ENCODE data around the gene DDHD1.
"Not testable (repeated sequence)": the region's sequence is repeated elsewhere in the genome, so short reads cannot be mapped to it uniquely, and the experiment has no call there.

The DDHD1 gene

DNA sequence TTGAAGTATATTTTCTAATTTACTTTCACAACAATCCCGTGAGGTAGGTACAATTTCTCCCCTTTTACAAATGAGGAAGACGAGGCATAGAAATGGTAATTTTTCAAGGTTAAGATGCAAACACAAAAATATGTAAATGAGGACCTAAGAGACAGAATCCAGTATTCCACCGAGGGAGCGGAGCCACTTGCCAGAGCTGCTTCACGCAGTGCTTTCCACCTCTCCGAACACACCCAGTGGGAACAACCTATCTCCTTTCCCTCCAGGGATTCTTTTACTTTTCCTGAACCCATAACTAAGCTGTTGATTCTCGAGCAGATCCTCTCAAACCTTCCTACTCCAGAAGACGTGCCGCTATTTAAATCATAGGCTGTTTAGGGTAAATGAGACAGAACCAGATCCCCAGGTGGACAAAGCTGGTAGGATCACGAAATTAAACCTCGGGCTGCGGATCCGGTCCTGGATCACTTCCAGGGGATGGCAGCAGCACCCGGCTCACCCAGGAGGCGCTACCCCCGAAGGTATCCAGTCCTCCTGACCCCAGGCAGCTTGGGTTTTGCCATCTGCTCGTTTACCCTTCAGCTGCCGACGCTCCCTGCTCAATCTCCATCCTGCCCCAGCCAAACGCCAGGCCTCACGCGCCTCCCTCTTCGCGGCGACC is 1.5 kb downstream of the DDHD1 start:
- peak; percentile 61 for DNase-seq

DNA sequence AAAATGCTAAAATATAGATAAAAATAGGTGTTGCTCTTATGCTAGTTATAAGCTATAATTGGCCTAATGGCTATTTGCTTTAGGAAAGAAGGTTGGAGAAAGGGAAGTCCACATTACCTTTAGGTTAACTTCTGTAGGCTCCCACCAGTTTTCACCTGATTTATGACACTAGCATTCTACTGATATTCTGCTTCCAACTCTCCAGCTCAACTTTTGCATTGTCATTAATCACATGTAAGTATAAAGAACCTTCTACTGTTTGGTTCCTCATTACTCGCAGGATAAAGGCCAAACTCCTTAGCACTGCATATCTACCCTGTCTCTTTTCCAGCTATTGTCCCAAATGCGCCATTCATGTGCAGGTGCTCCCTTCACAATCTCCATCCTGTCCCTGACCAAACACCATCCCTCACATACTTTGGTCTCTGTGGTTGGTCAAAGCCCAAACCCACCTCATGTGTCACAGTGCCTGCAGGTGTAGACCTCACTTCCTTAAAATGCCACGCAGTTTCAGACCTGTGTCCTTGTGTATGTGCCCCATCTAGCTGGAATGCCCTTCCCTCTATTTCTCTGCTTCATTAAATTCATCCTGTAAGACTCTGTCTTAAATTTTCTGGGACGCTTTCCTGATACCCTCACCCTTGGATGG is 3.3 kb downstream of the DDHD1 start:
- DNase-seq: no peak

DNA sequence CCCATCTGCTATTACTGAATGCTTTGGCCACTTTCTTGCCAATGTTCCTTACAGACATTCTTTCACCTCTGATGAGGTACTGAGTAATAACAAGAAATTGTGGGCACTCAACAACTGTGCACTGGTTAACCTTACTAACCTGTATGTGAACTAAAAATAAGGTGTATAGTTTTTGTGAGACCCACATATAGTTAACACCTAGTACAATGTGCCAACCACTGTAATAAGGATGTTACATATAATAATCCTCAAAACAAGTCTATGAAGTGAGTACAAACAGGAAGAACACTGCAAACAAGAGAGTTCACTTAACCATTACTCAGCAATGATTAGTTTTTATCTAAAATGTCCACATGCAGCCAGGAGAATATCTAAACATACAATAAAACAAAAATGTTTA is 4.5 kb downstream of the DDHD1 start:
- DNase-seq: no peak

DNA sequence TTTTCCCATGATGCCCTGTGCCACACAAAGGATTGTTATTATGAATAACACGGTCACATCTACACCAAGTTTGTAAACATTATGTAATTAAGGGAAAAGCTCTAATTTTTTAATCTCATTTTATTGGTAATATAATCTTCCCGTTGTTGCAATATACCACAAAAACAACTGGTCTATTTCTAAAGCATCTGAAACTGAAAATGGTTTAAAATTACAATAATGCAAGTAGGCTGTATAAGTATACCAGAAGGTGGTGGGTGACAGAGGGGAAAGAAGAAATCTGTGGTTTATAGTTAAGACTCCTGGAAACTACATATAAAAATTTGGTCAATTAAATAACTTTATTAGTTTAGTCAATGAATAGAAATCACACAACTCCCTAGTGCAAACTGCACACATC is 5.2 kb downstream of the DDHD1 start:
- no peak for DNase-seq

DNA sequence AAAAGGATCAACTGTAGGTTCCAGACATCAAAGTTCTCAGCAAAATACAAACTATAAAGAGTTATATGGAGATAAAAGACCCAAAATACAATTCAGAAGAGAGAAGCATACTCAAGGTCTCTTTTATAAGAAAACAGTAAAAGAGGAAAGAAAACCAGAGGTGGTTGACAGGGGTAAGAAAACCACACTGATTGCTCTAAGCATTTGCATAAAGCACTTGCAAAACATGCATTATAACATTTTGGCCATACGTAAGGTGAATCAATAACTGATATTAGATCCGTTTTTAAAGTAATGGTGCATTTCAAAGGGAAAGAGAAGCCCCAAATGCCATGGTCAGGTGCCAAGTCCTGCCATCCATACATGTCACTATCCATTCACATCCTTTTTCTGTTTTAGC is 5.9 kb downstream of the DDHD1 start:
- DNase-seq: no peak

DNA sequence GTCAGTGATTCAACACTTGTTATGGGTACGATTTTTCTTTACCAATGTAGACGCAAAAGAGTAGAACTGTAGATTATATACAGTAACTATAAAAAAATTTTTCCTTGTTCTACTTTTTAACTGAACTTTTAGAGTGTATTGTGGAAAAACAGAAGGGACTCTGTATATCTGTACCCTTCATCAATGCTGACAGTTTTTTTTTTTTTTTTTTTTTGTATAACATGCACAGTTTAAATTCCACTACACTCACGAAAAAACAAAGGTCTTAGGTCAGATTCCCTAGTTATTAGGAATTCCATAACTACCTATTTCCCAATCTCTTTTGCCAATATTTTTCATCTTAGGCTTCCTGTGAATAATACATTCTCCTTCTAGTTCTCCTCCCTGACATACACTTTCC is 6.4 kb downstream of the DDHD1 start:
- DNase-seq: no peak

DNA sequence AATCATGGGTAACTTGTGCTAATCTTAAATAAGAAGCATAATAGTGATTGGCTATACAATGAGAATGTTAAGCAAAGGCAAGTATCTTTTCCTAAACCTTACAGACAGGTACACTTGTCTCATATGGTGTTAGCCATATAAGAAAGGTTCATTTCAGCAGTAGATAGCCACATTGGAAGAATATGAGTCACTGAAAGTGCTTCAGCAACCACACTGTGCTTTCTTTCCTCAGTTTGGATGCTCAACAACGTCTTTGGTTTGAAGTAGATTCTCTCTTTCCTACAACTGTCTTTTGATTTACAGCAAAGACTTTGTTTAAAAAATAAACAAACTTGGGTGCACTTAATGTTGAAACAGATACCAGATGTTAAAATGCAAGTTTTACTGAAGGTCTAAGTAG is 8.9 kb downstream of the DDHD1 start:
- no peak for DNase-seq

DNA sequence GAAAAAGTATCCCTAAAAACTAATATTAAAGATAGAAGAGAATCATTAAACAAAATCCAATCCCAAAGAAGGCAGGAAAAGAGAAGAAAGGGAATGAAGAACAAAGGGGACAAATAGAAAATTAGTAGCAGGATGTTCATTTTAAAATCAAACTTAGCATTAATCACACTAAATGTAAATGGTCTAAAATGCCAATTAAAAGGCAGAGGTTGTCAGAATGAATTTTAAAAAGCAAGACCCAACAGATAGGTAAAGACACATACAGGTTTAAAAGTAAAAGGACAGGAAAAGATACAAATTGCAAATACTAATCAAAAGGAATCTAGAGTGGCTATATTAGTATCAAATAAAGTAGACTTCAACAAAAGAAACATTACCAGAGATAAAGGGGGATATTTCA is 12.5 kb downstream of the DDHD1 start:
- no peak for DNase-seq

DNA sequence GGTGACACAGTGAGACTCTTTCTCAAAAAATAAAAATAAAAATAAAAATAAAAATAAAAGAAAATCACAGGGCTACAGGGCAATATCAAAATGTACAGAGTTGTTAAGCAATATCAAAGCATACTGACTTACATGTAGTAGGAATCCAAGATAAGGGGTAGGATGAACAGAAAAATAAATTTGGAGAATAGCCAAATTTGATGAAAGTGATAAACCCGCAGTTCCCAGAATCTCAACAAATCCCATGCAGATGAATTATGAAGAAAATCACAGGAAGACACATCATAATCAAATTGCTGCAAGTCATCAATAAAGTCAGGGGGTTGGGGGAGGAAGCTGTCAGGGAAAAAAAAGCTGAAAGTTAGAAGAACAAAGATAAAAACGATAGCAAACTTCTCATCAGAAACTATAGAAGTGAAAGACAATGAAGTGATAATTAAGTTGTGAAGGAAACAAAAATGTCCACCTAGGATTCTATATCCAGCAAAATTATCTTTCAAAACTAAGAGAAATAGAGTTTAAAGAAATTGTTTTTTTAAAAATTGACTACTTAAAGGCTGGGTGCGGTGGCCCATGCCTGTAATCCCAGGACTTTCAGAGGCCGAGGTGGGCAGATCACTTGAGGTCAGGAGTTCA is 15.4 kb downstream of the DDHD1 start:
- no peak for DNase-seq

DNA sequence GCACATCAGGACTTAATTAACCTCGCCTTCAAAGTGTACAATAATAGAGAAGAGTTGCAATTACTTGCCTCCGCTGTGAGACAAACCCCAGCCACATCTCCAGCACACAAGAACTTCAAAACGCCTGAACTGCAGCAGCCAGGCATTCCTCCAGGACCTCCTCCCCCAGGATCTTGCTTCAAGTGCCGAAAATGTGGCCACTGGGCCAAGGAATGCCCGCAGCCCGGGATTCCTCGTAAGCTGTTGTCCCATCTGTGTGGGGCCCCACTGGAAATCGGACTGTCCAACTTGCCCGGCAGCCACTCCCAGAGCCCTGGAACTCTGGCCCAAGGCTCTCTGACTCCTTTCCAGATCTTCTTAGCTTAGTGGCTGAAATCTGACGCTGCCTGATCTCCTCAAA is 22.6 kb downstream of the DDHD1 start:
- DNase-seq: not testable (repeated sequence)

DNA sequence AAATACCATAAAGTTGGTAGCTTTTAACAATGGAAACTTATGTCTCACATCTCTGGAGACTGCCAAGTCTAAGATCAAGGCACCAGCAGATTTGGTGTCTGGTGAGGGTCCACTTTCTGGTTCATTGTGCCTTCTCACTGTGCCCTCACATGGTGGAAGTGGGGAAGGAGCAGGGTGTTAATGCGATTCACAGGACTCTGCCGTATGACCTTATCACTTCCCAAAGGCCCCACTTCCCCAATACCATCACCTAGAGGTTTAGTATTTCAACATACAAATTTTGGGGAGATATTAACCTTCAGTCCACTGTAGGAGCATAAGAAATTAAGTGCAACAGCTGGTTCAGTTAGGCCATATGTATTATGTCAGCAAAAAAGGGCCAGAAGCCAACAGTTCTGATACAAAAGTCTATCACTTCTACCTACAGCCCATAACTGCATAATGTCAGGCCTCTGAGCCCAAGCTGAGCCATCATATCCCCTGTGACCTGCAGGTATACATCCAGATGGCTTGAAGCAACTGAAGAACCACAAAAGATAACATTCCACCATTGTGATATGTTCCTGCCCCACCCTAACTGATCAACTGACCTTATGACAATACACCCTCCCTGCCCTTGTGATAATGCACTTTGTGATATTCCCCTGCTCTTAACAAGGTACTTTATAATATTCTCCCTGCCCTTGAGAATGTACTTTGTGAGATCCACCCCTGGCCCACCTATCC is 24.7 kb downstream of the DDHD1 start:
- DNase-seq: no peak

DNA sequence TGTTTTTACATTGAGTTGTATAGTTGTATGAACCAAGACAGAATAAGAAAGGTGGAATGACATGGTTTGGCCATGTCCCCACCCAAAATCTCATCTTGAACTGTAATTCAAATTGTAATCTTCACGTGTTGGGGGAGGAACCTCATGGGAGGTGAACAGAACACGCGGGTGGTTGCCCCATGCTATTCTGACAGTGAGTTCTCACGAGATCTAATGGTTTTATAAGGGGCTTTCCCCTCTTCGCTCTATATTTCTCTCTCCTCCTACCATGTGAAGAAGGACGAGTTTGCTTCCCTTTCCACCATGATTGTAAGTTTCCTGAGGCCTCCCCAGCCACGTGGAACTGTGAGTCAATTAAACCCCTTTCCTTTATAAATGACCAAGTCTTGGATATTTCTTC is 25.3 kb downstream of the DDHD1 start:
- no peak for DNase-seq

DNA sequence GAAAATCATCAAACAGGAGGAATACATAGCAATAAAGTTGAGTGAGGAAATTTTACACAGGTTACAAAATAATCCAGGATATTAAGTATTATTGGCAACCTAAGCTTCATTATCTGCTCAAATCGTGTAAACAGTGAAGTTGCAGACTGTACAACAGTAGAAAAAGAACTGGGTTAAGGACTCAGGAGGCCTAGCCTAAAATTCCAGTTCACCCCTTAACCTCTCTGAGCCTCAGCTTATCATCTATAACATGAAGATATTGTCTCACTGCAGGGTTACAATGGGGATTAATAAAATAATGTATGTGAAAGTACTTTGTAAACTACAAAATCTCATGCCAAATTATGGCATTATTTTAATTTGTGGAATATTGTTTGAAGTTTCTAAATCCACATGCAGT is 26.0 kb downstream of the DDHD1 start:
- no peak for DNase-seq

DNA sequence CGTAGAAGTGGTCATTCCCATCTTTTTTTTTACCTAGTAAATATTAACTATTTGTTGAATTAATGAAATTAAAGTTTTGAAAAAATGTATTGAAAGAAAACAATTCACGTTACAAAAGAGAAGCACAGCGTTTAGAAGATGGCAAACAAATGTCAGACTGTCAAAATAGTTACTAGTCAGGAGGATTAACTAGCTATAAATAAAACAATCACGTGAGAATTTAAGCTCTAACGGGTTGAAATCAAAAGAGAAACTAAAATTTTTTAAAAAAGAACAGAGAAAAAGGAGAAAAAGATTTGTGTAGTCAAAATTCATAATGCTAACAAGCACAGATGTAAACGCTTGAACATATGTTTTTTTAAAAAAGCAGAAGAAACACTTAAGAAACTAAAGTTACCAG is 26.4 kb downstream of the DDHD1 start:
- DNase-seq: no peak

DNA sequence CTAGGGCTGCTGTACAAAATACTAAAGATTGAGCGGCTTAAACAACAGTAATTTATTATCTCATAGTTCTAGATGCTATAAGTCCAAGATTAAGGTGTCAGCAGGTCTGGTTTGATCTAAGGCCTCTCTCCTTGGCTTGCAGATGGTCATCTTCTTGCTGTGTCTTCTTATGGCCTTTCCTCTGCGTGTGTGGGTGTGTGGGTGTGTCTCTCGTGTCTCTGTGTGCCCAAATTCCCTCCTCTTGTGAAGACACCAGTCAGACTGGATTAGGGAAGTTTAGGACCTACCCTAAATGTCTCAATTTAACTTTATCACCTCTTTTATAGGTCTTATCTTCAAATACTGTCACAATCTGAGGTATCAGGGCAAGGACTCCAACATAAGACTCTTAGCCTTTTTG is 28.3 kb downstream of the DDHD1 start:
- DNase-seq: no peak

DNA sequence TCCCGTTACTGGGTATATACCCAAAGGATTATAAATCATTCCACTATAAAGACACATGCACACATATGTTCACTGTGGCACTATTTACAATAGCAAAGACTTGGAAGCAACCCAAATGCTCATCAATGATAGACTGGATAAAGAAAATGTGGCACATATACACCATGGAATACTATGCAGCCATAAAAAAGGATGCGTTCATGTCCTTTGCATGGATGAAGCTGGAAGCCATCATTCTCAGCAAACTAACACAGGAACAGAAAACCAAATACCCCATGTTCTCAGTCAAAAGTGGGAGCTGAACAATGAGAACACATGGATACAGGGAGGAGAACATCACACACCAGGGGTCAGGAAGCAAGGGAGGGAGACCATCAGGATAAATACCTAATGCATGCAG is 31.7 kb downstream of the DDHD1 start:
- DNase-seq: not testable (repeated sequence)

DNA sequence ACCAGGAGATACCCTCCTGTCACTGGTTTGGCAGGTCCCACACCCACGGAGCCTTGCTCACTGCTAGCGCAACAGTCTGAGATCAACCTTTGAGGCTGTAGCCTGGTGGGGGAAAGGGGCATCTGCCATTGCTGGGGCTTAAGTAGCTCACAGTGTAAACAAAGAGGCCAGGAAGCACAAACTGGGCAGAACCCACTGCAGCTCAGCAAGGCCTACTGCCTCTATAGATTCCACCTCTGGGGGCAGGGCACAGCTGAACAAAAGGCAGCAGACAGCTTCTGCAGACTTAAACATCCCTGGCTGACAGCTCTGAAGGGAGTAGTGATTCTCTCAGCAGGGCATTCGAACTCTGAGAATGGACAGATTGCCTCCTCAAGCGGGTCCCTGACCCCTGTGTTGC is 35.6 kb downstream of the DDHD1 start:
- not testable (repeated sequence) for DNase-seq

DNA sequence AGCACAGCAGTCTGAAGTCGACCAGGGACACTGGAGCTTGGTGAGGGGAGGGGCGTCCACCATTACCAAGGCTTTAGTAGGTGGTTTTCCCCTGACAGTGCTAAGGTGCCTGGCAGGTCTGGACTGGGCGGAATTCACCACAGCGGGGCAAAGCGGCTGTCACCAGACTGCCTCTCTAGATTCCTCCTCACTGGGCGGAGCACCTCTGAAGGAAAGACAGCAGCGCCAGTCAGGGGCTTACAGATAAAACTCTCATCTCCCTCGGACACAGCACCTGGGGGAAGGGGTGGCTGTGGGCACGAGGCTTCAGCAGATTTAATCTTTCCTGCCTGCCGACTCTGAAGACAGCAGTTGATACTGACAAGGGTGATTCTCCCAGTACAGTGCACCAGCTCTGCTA is 39.1 kb downstream of the DDHD1 start:
- no peak for DNase-seq

DNA sequence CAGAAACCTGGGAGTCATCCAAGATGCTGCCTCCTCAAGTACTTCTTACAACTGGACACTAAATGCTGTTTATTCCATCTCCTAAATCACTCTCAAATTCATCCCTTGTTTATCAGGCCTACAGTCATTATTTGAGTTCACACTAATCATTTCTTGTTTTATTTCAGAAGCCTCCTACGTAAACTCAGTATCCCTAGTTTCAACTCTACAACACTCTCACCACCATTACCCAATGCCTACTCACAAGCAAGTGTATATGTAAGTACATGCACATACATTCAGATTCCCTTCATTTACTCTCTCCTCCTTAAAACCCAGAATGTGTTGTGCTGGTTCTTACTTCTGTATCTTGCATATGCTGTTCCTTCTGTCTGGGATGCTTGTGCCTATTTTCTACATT is 43.0 kb downstream of the DDHD1 start:
- no peak for DNase-seq

DNA sequence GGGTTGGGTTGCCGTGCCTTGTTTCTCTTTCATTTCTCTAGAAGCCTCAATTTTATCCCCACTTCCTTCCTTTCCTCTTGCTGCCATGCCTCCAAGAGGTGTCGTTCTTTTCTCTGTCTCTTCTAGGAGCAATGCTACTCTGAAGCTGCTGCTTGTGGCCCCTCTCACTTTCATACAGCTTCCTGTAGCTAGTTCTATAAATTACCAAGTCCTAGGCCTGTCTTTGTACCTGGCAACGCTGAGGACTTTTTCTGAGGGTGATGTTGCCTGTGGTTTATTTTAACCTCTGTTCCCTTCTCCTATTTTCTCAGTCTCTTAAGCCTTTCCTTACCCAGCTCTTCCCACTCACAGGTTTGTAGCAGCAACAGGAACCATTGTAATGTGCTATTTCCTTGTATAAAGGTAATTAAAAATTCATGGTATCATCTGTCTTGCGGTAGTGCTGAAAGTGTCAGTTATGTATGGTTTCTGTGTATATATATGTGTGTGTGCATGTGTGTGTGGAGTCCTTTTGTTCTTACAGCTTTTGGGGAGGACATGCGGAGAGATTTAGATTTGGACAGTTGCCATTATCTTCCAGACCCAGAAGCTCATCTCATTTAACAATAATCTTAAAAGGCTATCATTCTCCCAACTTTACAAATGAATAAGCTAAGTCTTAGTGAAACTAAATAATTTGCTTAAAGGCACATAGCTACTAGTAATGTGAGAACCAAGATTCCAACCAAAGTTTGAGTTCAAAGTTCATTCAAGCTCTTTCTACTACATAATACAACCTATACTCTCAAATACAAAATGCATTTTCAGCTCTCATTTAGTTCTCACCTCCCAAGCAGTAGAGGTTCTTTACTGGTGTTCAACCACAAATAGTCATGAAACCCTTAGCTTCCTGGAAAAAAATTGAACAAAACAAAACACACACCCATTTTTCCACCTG is 43.8 kb downstream of the DDHD1 start:
- no peak for DNase-seq

DNA sequence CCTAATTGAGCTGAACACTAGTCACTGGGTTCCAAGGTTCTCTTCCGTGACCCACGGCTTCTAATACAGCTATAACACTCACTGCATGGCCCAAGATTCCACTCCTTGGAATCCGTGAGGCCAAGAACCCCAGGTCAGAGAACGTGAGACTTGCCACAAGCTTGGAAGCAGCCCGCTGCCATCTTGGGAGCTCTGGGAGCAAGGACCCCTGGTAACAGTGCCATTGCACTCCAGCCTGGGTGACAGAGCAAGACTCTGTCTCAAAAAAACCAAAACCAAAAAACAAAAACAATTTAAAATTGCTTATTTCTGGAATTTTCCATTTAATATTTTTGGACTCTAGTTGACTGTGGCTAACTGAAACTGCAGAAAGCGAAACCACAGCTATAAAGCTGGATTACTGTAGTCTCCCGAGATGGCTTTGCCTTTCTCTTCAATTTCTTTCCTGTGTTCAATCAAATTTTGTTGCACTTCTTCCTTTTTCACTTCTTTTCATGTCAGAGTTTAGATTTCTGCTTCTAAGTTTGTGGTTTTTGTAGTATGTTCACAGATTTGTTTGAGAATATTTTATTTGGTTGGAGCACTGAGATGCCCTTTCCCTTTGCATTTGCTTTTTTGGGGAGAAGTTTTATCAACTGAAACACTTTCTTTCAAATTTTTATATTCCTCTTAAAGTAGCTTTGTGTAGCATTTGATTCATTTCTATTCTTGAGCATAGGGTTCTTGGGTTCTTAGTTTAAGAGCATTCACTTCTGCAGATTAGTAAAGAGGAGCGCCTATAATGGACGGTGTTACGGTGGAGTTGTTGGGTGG is 44.6 kb downstream of the DDHD1 start:
- no peak for DNase-seq

DNA sequence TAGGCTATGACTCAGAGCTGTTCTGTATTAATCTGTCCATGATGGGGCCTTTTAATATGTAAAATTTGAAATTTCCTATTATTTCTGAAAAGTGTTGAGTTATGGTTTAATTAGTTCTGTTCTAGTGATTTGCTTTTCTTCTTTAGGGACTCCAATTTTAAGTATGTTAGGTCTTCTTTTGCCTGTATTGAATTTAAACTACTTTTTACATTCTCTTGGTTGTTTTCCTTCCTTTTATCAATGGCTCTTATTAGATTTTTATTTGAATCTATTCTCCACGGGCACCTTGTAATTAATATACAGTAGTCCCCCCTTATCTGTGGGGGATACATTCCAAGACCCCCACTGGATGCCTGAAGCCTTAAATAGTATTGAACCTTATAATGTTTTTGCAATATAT is 46.4 kb downstream of the DDHD1 start:
- no peak for DNase-seq
